Measurements from ENCODE around the gene FBLN2. TPM values are rescaled to one million over a fixed set of nuclear protein-coding genes. Genes with fewer than 3 reads are reported as not detected.
A peak's percentile ranks its signal among the peaks of the same experiment; 100 is the strongest.

Gene FBLN2
- total RNA-seq, 4 donors from 2014 or later = 130 to 244 (median 136) TPM

DNA sequence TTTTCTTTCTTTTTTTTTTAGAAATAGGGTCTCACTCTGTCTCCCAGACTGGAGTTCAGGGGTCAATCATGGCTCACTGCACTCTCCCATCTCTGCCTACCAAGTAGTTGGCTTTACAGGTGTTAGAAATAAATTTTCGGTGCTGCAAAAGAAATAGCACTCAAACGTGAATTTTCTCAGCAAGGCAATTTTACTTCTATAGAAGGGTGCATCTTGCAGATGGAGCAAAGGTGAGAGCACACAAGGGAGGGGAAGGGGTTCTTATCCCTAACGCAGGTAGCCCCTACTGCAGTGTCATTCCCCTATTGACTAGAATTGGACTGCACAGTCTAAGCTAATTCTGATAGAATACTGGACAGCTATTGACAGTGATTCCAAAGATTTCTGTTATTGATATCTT is 6.8 kb upstream of the FBLN2 start:
- peaks cover 4 to 27% (median 15%) of the 10 kb centered on the region in 4 donors for H3K4me1 ChIP-seq

DNA sequence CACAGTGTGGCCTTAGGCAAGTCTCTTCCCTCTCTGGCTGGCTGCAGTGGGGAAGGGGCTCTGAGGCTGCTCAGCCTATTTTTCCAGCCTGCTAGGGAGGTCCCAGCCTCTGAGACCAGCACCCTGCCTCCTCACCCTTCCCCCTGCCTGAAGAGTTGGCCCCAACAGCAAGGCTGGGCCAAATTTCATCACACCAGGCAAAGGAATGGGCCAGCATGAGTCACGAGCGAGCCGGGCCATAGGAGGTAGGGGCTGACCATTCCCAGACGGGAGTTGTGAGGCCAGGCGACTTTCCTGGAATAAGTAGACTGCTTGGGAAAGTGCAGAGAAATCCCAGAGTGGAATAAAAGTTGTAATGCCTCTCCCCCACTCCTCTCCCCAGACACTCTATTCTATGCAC is 5.7 kb upstream of the FBLN2 start:
- H3K4me3 ChIP-seq = no peak overlapping the region
- H3K36me3 ChIP-seq = no peaks in the 10 kb centered on the region
- peak overlapping the region; percentile 37 to 57 (median 48) for H3K27ac ChIP-seq (replicated peaks in 1 of 4)
- peaks cover 0 to 8% (median 3%) of the 10 kb centered on the region in 4 donors for H3K9me3 ChIP-seq
- 29% methylated on average over 5 of the region's 5 CpGs for WGBS
- DNase-seq (ENCODE audit: extremely low spot score) = no peak
- no peak for TF ChIP-seq POLR2A (IDR thresholded peaks at IDR 0.05; ENCODE audit: low read depth)
- TF ChIP-seq, protein P1, sequence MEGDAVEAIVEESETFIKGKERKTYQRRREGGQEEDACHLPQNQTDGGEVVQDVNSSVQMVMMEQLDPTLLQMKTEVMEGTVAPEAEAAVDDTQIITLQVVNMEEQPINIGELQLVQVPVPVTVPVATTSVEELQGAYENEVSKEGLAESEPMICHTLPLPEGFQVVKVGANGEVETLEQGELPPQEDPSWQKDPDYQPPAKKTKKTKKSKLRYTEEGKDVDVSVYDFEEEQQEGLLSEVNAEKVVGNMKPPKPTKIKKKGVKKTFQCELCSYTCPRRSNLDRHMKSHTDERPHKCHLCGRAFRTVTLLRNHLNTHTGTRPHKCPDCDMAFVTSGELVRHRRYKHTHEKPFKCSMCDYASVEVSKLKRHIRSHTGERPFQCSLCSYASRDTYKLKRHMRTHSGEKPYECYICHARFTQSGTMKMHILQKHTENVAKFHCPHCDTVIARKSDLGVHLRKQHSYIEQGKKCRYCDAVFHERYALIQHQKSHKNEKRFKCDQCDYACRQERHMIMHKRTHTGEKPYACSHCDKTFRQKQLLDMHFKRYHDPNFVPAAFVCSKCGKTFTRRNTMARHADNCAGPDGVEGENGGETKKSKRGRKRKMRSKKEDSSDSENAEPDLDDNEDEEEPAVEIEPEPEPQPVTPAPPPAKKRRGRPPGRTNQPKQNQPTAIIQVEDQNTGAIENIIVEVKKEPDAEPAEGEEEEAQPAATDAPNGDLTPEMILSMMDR (IDR thresholded peaks at IDR 0.05) = no peak
- peak; percentile 52 to 70 for TF ChIP-seq POLR2AphosphoS5 (IDR thresholded peaks at IDR 0.05)
- peaks cover 0 to 16% (median 2%) of the 10 kb centered on the region in 4 donors for H3K27me3 ChIP-seq
- intact Hi-C loops (cut with DNase I) = no loop called here
- peaks cover 4 to 24% (median 21%) of the 10 kb centered on the region in 4 donors for H3K4me1 ChIP-seq

More for the DNA sequence above, 6.8 kb upstream of the FBLN2 start:
- intact Hi-C loops (cut with DNase I) = no loop called here
- no peak overlapping the region for H3K4me3 ChIP-seq
- TF ChIP-seq EP300 (IDR thresholded peaks at IDR 0.05) = no peak
- TF ChIP-seq, protein P1 (IDR thresholded peaks at IDR 0.05) = no peak
- TF ChIP-seq POLR2AphosphoS5 (IDR thresholded peaks at IDR 0.05) = no peak
- TF ChIP-seq POLR2A (IDR thresholded peaks at IDR 0.05; ENCODE audit: low read depth) = no peak
- H3K36me3 ChIP-seq = no peaks in the 10 kb centered on the region
- no peak for DNase-seq (ENCODE audit: extremely low spot score)
- H3K27me3 ChIP-seq = peaks cover 0 to 9% (median 0%) of the 10 kb centered on the region in 4 donors
- WGBS = 82% methylated on average over 3 of the region's 3 CpGs
- H3K27ac ChIP-seq (replicated peaks in 1 of 4) = no peak overlapping the region
- H3K9me3 ChIP-seq = peaks cover 0 to 8% (median 3%) of the 10 kb centered on the region in 4 donors

DNA sequence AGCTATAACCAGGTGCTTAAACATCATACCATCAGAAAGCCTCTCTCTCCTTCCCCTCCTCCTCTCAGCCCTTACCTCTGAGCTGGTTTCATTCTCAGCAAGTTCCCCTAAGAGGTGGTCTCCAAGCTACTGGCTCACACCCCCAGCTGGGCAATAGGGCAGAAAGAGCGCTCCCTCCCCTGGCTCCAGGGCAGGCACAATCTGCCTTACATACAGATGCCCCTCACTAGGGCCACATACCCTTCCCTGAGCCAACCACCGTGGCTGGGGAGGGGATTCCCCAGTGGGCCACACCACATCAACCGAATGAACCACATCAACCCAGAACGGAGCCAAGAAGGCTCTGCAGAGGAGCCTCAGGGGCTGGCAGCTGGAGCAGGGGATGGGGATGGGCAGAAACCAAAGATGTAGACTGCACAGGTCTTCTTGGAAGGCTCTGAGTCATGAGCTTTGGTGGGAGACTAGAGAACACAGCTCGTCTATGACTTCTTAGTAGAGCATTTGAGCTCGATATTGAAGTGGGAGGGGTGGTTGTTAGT is 4.6 kb upstream of the FBLN2 start:
- WGBS = 67% methylated on average over 6 of the region's 6 CpGs
- intact Hi-C loops (cut with DNase I) = no loop called here

DNA sequence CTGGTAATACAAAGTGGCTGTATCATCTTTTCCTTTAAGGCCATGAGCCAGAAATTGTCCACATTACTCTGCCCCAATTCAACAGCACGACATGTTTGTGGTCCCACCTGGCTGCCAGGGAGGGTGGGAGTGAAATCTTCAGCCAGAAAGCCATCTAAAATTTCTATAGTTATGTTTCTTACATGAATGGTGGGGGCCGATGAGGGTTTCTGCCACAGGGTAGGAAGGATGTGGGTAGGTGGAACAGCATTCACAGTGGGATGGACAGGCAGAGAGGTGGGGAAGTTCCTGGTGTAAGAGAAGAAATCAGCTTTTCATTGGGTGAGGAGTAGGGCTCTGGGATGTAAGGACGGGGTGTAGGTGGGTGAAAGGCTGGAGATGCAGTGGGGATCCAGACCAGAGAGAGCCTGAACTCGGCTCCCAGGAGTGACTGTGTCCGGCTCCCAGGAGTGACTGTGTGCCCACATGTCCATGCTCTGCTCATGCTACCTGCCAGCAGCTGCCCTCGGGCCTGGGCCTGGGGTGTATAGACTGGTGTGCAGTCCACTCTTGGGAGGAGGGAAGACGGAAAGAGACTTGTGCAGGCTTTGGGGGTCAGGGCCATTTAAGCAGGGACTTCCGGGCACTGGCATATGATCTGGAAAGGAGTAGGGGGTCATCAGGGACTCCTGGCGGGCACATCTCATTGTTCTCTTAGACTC is 3.8 kb upstream of the FBLN2 start:
- intact Hi-C loops (cut with DNase I) = no loop called here
- Histone ChIP-seq H3K27ac (replicated peaks in 1 of 4) (peak overlapping the region in 1 of 4 donors; percentile 23), H3K4me1 (peaks cover 8 to 36% (median 31%) of the 10 kb centered on the region in 4 donors), H3K36me3 (no peaks in the 10 kb centered on the region), H3K4me3 (no peak overlapping the region), H3K27me3 (peaks cover 0 to 34% (median 8%) of the 10 kb centered on the region in 4 donors), H3K9me3 (peaks cover 0 to 8% (median 3%) of the 10 kb centered on the region in 4 donors)
- 61% methylated on average over 9 of the region's 9 CpGs for WGBS
- no peak for TF ChIP-seq POLR2A (IDR thresholded peaks at IDR 0.05; ENCODE audit: low read depth)
- TF ChIP-seq EP300 (IDR thresholded peaks at IDR 0.05) = no peak
- TF ChIP-seq POLR2AphosphoS5 (IDR thresholded peaks at IDR 0.05) = no peak
- no peak for DNase-seq (ENCODE audit: extremely low spot score)

More for the DNA sequence above, 4.6 kb upstream of the FBLN2 start:
- peaks cover 8 to 33% (median 32%) of the 10 kb centered on the region in 4 donors for H3K4me1 ChIP-seq
- DNase-seq (ENCODE audit: extremely low spot score) = no peak
- peak overlapping the region; percentile 4 to 57 (median 36) for H3K27ac ChIP-seq (replicated peaks in 1 of 4)
- no peaks in the 10 kb centered on the region for H3K36me3 ChIP-seq
- H3K27me3 ChIP-seq = peaks cover 0 to 27% (median 4%) of the 10 kb centered on the region in 4 donors
- H3K4me3 ChIP-seq = no peak overlapping the region
- TF ChIP-seq POLR2A (IDR thresholded peaks at IDR 0.05; ENCODE audit: low read depth) = no peak
- no peak for TF ChIP-seq POLR2AphosphoS5 (IDR thresholded peaks at IDR 0.05)
- TF ChIP-seq, protein P1 (IDR thresholded peaks at IDR 0.05) = no peak
- TF ChIP-seq EP300 (IDR thresholded peaks at IDR 0.05) = no peak
- peaks cover 0 to 8% (median 3%) of the 10 kb centered on the region in 4 donors for H3K9me3 ChIP-seq

DNA sequence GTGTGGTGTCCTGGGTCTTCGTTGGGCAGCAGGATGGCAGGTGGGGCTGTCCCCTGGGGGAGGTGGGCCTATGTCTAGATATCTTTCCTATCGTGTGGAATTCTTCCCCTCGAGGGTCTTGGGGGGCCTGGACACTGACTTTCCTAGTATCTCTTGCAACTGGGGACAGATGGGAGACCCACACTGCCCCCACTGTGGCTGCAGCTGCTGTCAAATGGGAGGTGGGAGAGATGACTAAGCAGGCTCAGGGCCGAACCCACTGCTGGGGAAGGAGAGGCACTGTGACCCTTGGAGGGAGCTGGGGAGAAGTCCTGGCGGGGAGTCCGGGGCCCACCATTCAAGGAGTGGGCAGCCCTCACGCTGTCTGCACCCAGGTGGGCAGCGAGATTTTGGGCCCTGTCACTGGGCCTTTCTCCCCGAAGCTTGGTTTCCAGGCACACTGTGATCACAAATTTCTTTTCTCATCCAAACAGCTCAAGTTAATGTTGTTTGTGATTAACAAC is 2.9 kb upstream of the FBLN2 start:
- TF ChIP-seq POLR2AphosphoS5 (IDR thresholded peaks at IDR 0.05) (no peak), POLR2A (IDR thresholded peaks at IDR 0.05; ENCODE audit: low read depth) (no peak), EP300 (IDR thresholded peaks at IDR 0.05) (no peak)
- TF ChIP-seq, protein P1 (IDR thresholded peaks at IDR 0.05) = no peak
- H3K9me3 ChIP-seq = peaks cover 0 to 8% (median 3%) of the 10 kb centered on the region in 4 donors
- peak overlapping the region; percentile 49 to 69 (median 60) for H3K27ac ChIP-seq (replicated peaks in 1 of 4)
- intact Hi-C loops (cut with DNase I) = no loop called here
- DNase-seq (ENCODE audit: extremely low spot score) = no peak
- no peaks in the 10 kb centered on the region for H3K36me3 ChIP-seq
- H3K27me3 ChIP-seq = peaks cover 0 to 43% (median 8%) of the 10 kb centered on the region in 4 donors
- no peak overlapping the region for H3K4me3 ChIP-seq
- 85% methylated on average over 5 of the region's 9 CpGs for WGBS
- H3K4me1 ChIP-seq = peaks cover 8 to 45% (median 32%) of the 10 kb centered on the region in 4 donors

Data from esophagus muscularis mucosa (tissue), 4 donors.